WTC11 (cell line): ENCODE measurements around the gene PLCB3. TPM values are rescaled to one million over a fixed set of nuclear protein-coding genes. Genes with fewer than 3 reads are reported as not detected.

Experiments
- ATAC-seq: fragments of 200-7000 bp; cut with Tn5 transposase; 2 replicates; pipeline ENCODE4 v1.10.0; 2021; ENCODE audit warnings: mild to moderate bottlenecking, moderate library complexity
- CTCF ChIA-PET: fragments of 300-600 bp; sonication (Branson Sonifier 250); formaldehyde crosslinking; loops from one replicate; lab custom pipeline; 2021; ENCODE audit warnings: antibody characterized with exemption; lab: Charles Lee
- POLR2A ChIA-PET: fragments of 350-600 bp; sonication (Branson Sonifier 250); formaldehyde crosslinking; loops from one replicate; lab custom pipeline; 2021; ENCODE audit warnings: antibody characterized with exemption; lab: Charles Lee
- DNase-seq: peaks from one replicate; pipeline ENCODE4 v3.0.0; 2021; ENCODE audit warnings: low spot score
- H3K27ac Mint-ChIP-seq: 2 replicates; pipeline ENCODE4 v1.8.0; 2021; ENCODE audit warnings: mixed read lengths
- H3K27me3 Mint-ChIP-seq: 2 replicates; pipeline ENCODE4 v1.8.0; 2021; ENCODE audit warnings: low read depth, mild to moderate bottlenecking, moderate library complexity, mixed read lengths
- H3K36me3 Mint-ChIP-seq: 2 replicates; pipeline ENCODE4 v1.8.0; 2021; ENCODE audit warnings: mixed read lengths
- H3K4me1 Mint-ChIP-seq: 2 replicates; pipeline ENCODE4 v1.8.0; 2022; ENCODE audit warnings: mixed read lengths
- H3K4me3 Mint-ChIP-seq: 2 replicates; pipeline ENCODE4 v1.8.0; 2021; ENCODE audit warnings: mild to moderate bottlenecking, moderate library complexity, mixed read lengths
- H3K9me3 Mint-ChIP-seq: 2 replicates; pipeline ENCODE4 v1.8.0; 2021; ENCODE audit warnings: mixed read lengths
- CTCF ChIP-seq: fragments of 200-600 bp; IDR thresholded peaks from 2 replicates; pipeline ENCODE4 v1.8.0; 2022; ENCODE audit warnings: antibody characterized with exemption
- ESRRA ChIP-seq: sonication (generic); formaldehyde crosslinking; IDR thresholded peaks from 2 replicates; pipeline ENCODE4 v1.8.1; 2022; ENCODE audit warnings: mild to moderate bottlenecking, missing genetic modification reagents, borderline replicate concordance
- IRF2 ChIP-seq: sonication (generic); formaldehyde crosslinking; IDR thresholded peaks from 2 replicates; pipeline ENCODE4 v1.8.0; 2022; ENCODE audit warnings: low read depth, missing genetic modification reagents, borderline replicate concordance
- KAT7 ChIP-seq: sonication (generic); formaldehyde crosslinking; IDR thresholded peaks from 2 replicates; pipeline ENCODE4 v1.8.1; 2023; ENCODE audit warnings: missing genetic modification reagents, mild to moderate bottlenecking, borderline replicate concordance
- MXD4 ChIP-seq: fragments of 250-450 bp; sonication (Bioruptor Pico); IDR thresholded peaks from 2 replicates; pipeline ENCODE4 v1.8.0; 2021; ENCODE audit warnings: mild to moderate bottlenecking, moderate library complexity, borderline replicate concordance
- NFYB ChIP-seq: sonication (generic); formaldehyde crosslinking; conservative IDR thresholded peaks from 2 replicates; pipeline ENCODE4 v1.8.0; 2022; ENCODE audit warnings: low read depth, missing genetic modification reagents
- NR1H2 ChIP-seq: sonication (generic); formaldehyde crosslinking; IDR thresholded peaks from 2 replicates; pipeline ENCODE4 v1.9.0; 2021; ENCODE audit warnings: mild to moderate bottlenecking, moderate library complexity, missing genetic modification reagents
- RELA ChIP-seq: sonication (generic); formaldehyde crosslinking; IDR thresholded peaks from 2 replicates; pipeline ENCODE4 v1.8.1; 2022; ENCODE audit warnings: missing genetic modification reagents, mild to moderate bottlenecking, borderline replicate concordance
- SMAD4 ChIP-seq: sonication (generic); formaldehyde crosslinking; IDR thresholded peaks from 2 replicates; pipeline ENCODE4 v1.8.0; 2022; ENCODE audit warnings: mild to moderate bottlenecking, missing genetic modification reagents
- TEAD4 ChIP-seq: sonication (generic); formaldehyde crosslinking; IDR thresholded peaks from 2 replicates; pipeline ENCODE4 v1.8.0; 2022; ENCODE audit warnings: mild to moderate bottlenecking, missing genetic modification reagents
- TP53 ChIP-seq: sonication (generic); formaldehyde crosslinking; IDR thresholded peaks from 2 replicates; pipeline ENCODE4 v1.8.1; 2023; ENCODE audit warnings: mild to moderate bottlenecking, missing genetic modification reagents
- ZNF138 ChIP-seq: sonication (generic); formaldehyde crosslinking; conservative IDR thresholded peaks from 2 replicates; pipeline ENCODE4 v1.8.1; 2022; ENCODE audit warnings: mild to moderate bottlenecking, moderate library complexity, missing genetic modification reagents
- ZNF232 ChIP-seq: sonication (generic); formaldehyde crosslinking; IDR thresholded peaks from 2 replicates; pipeline ENCODE4 v1.8.0; 2022; ENCODE audit warnings: mild to moderate bottlenecking, missing genetic modification reagents
- ZNF263 ChIP-seq: sonication (generic); formaldehyde crosslinking; IDR thresholded peaks from 2 replicates; pipeline ENCODE4 v1.8.1; 2022; ENCODE audit warnings: low read depth, mild to moderate bottlenecking, moderate library complexity, missing genetic modification reagents
- ZNF425 ChIP-seq: fragments of 250-450 bp; sonication (Bioruptor Pico); conservative IDR thresholded peaks from 2 replicates; pipeline ENCODE4 v1.9.0; 2021; ENCODE audit warnings: mild to moderate bottlenecking
- ZNF671 ChIP-seq: fragments of 250-450 bp; sonication (Bioruptor Pico); IDR thresholded peaks from 2 replicates; pipeline ENCODE4 v1.8.0; 2021; ENCODE audit warnings: mild to moderate bottlenecking
- ZSCAN18 ChIP-seq: fragments of 250-450 bp; sonication (Bioruptor Pico); IDR thresholded peaks from 2 replicates; pipeline ENCODE4 v2.1.2; 2022; ENCODE audit warnings: mild to moderate bottlenecking, moderate library complexity
- total RNA-seq: library from RNA; stranded (reverse); gene quantifications from 3 replicates; pipeline ENCODE4 v1.2.3, GENCODE V29; 2021
- TF ChIP-seq, protein P1 (sequence below): sonication (generic); formaldehyde crosslinking; IDR thresholded peaks from 2 replicates; pipeline ENCODE4 v1.8.1; 2023; ENCODE audit warnings: mild to moderate bottlenecking, moderate library complexity, missing genetic modification reagents

Gene PLCB3
- total RNA-seq, 1 experiment from 2014 or later: 97.4 TPM

DNA sequence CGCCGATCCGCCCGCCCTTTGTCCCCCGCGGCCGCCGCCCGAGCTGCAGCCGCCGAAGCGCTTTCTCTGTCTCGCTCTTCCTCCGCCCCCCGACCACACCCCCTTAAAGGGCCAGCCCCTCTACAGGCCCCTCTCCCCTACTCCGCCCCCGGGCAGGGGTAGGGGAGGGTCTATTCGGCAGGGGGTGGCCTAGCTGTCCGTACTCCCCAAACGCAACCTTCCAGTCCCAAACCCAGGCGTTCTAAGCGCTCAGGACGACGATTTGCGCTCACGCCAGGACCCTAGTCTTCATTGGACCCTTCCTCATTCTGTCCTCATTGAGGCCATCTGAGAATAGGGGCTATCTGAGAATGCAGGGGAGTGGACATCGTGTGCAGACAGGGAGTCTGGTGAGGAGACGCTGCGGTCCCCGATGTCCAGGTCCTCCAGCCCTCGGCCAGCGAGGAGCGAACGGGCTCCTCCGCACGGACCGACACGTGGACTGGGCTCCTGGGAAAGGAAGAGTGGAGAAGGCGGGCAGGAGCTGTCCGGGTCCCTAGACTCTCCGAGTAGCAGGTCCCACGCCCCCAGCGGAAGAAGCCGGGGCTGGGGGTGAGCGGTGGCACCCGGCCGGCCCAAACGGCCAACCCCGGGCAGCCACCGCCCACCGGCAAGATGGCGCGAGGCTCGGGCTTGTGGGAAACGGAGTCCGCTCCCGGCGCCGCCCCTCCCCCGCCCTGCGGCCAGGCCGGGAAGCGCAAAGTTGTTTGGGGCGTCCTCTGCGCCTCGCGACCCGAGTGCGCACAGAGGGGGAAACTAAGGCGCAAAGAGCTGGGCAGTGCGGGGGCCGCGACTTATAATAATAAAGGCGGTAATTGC, 4.2 kb upstream of the PLCB3 start, which contains the start of gene PPP1R14B (continued):
- no peak for TF ChIP-seq NR1H2 (CRISPR knock-in tag)
- TF ChIP-seq NFYB (CRISPR knock-in tag): 0 out of 2 replicates have a peak, but pooled peaks have one; percentile 16
- TF ChIP-seq CTCF: no peak
- no peak for TF ChIP-seq ZSCAN18 (CRISPR knock-in tag)
- 0 out of 2 replicates have a peak, but pooled peaks have one; percentile 42 for TF ChIP-seq TP53 (CRISPR knock-in tag)
- TF ChIP-seq ZNF671: no peak
- no peak for TF ChIP-seq SMAD4 (CRISPR knock-in tag)
- TF ChIP-seq IRF2 (CRISPR knock-in tag): no peak
- TF ChIP-seq MXD4 (CRISPR knock-in tag): no peak
- no peak for TF ChIP-seq ZNF425 (CRISPR knock-in tag)
- TF ChIP-seq TEAD4: no peak
- no peak for TF ChIP-seq ZNF232 (CRISPR knock-in tag)
- TF ChIP-seq ZNF263 (CRISPR knock-in tag): no peak
- no peak for TF ChIP-seq ZNF138 (CRISPR knock-in tag)
- TF ChIP-seq RELA (CRISPR knock-in tag): no peak

DNA sequence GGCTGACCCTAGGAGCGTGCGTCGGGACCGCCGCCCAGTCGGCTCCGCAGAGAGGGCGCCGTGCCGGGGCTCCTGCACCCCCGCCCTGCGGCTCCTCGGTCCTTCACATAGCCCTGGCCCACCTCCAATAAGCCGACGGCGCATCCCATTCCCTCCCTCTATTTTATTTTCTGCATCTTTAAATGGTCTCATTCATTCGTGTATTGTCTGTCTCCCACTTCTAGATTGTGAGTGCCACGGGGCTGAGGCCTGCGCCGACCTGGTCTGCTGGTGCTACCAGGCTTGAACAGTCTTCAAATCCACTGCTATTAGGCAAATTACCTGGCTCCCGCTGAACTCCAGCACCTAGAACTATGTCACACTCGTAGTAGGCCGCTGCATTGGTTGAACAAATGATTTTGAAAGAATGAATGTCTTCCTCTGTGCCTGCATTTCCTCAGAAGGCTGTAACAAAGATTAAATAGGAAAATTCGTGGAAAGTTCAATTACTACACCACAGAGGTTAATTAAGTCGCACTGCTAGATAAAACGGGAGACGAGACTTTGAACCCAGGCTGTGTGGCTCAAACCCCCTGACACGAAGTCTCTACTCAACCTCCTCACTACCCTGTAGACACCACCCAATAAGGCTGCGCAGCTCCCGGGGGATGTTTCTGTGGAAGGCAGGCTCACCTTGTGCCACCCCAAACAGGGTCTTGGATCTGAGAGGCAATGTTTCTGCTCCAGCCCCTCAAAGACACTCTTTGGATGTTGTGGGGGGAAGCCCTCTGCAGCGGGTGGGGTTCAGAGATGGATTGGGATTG, 3.4 kb upstream of the PLCB3 start:
- TF ChIP-seq KAT7: no peak
- TF ChIP-seq, protein P1, sequence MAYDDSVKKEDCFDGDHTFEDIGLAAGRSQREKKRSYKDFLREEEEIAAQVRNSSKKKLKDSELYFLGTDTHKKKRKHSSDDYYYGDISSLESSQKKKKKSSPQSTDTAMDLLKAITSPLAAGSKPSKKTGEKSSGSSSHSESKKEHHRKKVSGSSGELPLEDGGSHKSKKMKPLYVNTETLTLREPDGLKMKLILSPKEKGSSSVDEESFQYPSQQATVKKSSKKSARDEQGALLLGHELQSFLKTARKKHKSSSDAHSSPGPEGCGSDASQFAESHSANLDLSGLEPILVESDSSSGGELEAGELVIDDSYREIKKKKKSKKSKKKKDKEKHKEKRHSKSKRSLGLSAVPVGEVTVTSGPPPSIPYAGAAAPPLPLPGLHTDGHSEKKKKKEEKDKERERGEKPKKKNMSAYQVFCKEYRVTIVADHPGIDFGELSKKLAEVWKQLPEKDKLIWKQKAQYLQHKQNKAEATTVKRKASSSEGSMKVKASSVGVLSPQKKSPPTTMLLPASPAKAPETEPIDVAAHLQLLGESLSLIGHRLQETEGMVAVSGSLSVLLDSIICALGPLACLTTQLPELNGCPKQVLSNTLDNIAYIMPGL (CRISPR knock-in tag): 0 out of 2 replicates have a peak, but pooled peaks have one; percentile 18
- no peak for TF ChIP-seq NR1H2 (CRISPR knock-in tag)
- TF ChIP-seq ESRRA (CRISPR knock-in tag): no peak
- no peak for ATAC-seq
- H3K4me3 Mint-ChIP-seq: peak overlapping the region; percentile 88
- ChIA-PET POLR2A (interaction anchor here (1.0 to 1.5 kb wide), 5 partner anchors 20 to 329 kb away, joined by 3 to 6 read pairs (median 4); partner anchors contain the start of genes NUDT22 and TRPT1), CTCF (interaction anchor here (0.8 to 5.3 kb wide), 11 partner anchors 13 to 457 kb away, joined by 3 to 75 read pairs (median 7); partner anchors contain the start of genes CATSPERZ, ESRRA, FERMT3 and STIP1)
- DNase-seq: no peak
- H3K27me3 Mint-ChIP-seq: no peaks in the 10 kb centered on the region
- H3K36me3 Mint-ChIP-seq: peaks cover 8% of the 10 kb centered on the region
- peak overlapping the region; percentile 93 for H3K27ac Mint-ChIP-seq
- peaks cover 44% of the 10 kb centered on the region for H3K4me1 Mint-ChIP-seq
- H3K9me3 Mint-ChIP-seq: no peaks in the 10 kb centered on the region
